ACC112 (cell line): Measurements from ENCODE around the gene CTBP1.

ENCODE experiments used
- H2AFZ ChIP-seq: fragments of 200-600 bp; sonication (generic); one replicate; pipeline ENCODE4 v1.6.0; 2017; ENCODE audit warnings: antibody characterized with exemption, low read length; ENCODE audit not compliant: unreplicated experiment
- H3K27ac ChIP-seq: fragments of 200-600 bp; sonication (generic); 2 replicates; pipeline ENCODE4 v1.5.1; 2014; ENCODE audit warnings: low read depth, mild to moderate bottlenecking, antibody characterized with exemption, low read length, moderate library complexity
- H3K27me3 ChIP-seq: fragments of 200-600 bp; sonication (generic); 2 replicates; pipeline ENCODE4 v1.6.1; 2014; ENCODE audit warnings: mild to moderate bottlenecking, antibody characterized with exemption, low read length, moderate library complexity, mixed read lengths; ENCODE audit not compliant: insufficient read depth
- H3K36me3 ChIP-seq: fragments of 200-600 bp; sonication (generic); 2 replicates; pipeline ENCODE4 v1.6.1; 2016; ENCODE audit warnings: mild to moderate bottlenecking, antibody characterized with exemption, low read length, moderate library complexity, mixed read lengths; ENCODE audit not compliant: insufficient read depth
- H3K4me1 ChIP-seq: fragments of 200-600 bp; sonication (generic); one replicate; pipeline ENCODE4 v1.6.1; 2016; ENCODE audit warnings: low read length, mixed read lengths; ENCODE audit not compliant: insufficient read depth, unreplicated experiment, control insufficient read depth
- H3K4me3 ChIP-seq: fragments of 200-600 bp; sonication (generic); 2 replicates; pipeline ENCODE4 v1.5.1; 2014; ENCODE audit warnings: mild to moderate bottlenecking, low read depth, low read length
- H3K79me2 ChIP-seq: fragments of 200-600 bp; sonication (generic); one replicate; pipeline ENCODE4 v1.6.0; 2016; ENCODE audit warnings: low read length; ENCODE audit not compliant: control insufficient read depth, unreplicated experiment, insufficient read depth

CTBP1 gene

DNA sequence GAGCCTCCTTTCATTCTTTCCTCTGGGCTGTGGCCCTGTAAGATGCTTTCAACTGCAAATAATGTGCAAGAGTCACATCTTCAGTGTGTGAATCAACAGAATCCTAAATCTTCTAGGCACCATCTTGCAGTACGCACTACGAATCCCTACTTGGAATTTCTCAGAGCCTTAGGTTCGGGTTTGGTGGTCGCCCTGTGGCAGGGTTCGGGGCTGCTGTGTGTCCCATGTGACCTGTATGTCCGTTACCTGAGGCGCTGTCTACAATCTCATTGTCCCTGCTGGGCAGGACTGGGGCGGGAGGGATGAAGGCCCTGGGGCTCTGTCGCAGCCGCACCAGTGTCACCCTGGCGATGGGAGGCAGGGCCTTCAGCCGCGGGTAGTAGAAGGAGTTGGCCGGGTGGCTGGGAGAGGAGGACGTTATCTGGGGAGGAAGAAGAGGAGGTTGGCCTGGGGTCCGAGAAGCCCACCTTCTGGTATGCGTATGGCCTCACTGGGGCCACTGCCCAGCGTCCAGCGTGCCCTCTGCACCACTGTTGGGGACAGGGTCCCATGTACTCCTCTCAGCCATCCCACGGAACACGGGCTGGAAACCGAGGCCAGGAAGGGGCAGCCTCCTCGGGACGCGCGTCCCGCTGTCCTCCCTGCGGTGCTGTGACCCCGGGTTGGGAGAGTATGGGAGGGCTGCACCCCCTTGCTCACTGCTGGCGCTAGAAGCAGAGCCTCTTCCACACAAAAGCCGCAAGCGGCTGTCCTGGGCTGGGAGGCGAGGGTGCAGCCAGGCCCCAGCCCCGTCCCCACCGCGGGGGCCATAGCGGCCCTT is 78.6 kb downstream of the CTBP1 start:
- Histone ChIP-seq H3K4me3 (no peak overlapping the region), H3K27me3 (peaks cover 8% of the 10 kb centered on the region; the same call in 1 of the 2 replicates)

GRCh38 chr4:1169691-1170096 is 79.2 kb downstream of the CTBP1 start:
- Histone ChIP-seq H3K36me3 (no peaks in the 10 kb centered on the region), H2AFZ (no peak overlapping the region), H3K79me2 (peaks cover 2% of the 10 kb centered on the region), H3K4me1 (no peaks in the 10 kb centered on the region), H3K4me3 (no peak overlapping the region), H3K27me3 (peaks cover 8% of the 10 kb centered on the region; the same call in 1 of the 2 replicates), H3K27ac (no peak overlapping the region)

More for the DNA sequence above, 78.6 kb downstream of the CTBP1 start:
- Histone ChIP-seq H2AFZ (no peak overlapping the region), H3K79me2 (peaks cover 2% of the 10 kb centered on the region), H3K27ac (no peak overlapping the region), H3K4me1 (no peaks in the 10 kb centered on the region), H3K36me3 (no peaks in the 10 kb centered on the region)

DNA sequence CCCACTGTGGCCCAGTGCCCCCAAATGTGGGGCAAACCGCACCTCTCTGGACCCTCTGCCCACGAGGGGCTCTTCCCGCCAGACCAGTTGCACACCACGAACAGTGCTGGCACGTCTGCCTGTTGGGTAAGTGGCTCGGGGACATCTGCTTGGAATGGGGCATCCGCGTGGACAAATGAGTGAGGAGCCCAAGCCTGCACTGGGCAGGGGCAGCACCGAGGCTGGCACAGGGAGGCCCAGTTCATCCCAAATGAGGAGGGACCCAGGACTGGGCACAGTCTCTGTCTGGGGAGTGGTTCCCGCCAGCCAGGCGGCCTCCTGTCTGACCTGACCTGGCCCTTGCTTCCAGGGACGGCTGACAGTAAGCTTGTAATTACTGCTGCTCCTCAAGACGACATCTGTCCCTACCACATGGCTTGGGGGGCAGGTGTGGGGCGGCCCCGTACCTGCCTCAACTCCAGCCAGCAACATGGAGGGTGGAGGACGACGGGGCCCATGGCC is 79.7 kb downstream of the CTBP1 start:
- Histone ChIP-seq H3K36me3 (no peaks in the 10 kb centered on the region), H3K4me3 (no peak overlapping the region), H2AFZ (no peak overlapping the region), H3K79me2 (peaks cover 5% of the 10 kb centered on the region), H3K27ac (no peak overlapping the region), H3K27me3 (peaks cover 8% of the 10 kb centered on the region; the same call in 1 of the 2 replicates), H3K4me1 (no peaks in the 10 kb centered on the region)

- Histone ChIP-seq H3K4me1 (no peaks in the 10 kb centered on the region), H2AFZ (no peak overlapping the region), H3K79me2 (peaks cover 10% of the 10 kb centered on the region), H3K27ac (no peak overlapping the region), H3K36me3 (no peaks in the 10 kb centered on the region), H3K4me3 (peak overlapping the region; percentile 68; the same call in 1 of the 2 replicates), H3K27me3 (peaks cover 8% of the 10 kb centered on the region; the same call in 1 of the 2 replicates)
Measured at GRCh38 chr4:1168191-1169101, 80.5 kb downstream of the CTBP1 start.

DNA sequence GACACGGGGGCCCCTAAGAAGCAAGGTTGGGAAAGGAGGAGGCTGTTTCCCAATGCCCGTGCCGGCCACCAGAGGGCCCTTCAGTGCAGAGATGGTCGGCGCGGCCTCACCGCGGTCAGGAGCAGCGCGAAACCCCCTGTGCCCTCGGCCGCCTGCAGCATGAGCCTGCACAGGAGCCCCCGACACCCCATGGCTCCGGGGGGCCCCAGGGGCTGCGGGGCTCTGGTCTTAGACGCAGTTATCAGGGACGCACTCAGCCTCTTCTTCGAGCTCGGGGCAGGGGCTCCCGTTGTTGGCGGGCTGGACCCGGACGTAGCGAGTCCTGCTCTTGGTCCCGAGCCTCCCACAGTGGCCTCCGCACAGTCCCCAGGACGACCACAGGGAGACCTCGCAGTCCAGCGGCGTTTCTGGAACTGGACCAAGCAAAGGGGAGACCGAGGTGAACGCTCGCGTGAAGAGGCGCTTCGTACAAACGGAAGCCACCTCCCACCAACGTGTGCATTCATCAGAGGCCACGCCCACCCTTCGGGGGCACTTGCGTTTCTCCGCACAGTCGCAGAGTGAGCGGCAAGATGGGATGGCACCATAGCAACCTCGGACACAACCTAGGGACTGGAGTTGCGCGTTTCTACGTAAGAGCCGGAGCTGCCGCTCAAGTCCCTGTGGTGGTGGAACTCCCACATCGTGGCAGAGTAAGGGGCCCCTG is 81.5 kb downstream of the CTBP1 start:
- Histone ChIP-seq H3K36me3 (no peaks in the 10 kb centered on the region), H3K27ac (no peak overlapping the region), H3K27me3 (peaks cover 8% of the 10 kb centered on the region; the same call in 1 of the 2 replicates), H3K79me2 (peaks cover 10% of the 10 kb centered on the region), H3K4me3 (peak overlapping the region; percentile 68), H3K4me1 (no peaks in the 10 kb centered on the region), H2AFZ (peak overlapping the region; percentile 23)

- Histone ChIP-seq H3K4me3 (no peak overlapping the region; the same call in 1 of the 2 replicates), H3K27ac (no peak overlapping the region), H2AFZ (no peak overlapping the region), H3K79me2 (peaks cover 10% of the 10 kb centered on the region), H3K4me1 (no peaks in the 10 kb centered on the region), H3K36me3 (no peaks in the 10 kb centered on the region), H3K27me3 (peaks cover 6% of the 10 kb centered on the region; the same call in 1 of the 2 replicates)
Measured at GRCh38 chr4:1166509-1167243, 82.3 kb downstream of the CTBP1 start.

DNA sequence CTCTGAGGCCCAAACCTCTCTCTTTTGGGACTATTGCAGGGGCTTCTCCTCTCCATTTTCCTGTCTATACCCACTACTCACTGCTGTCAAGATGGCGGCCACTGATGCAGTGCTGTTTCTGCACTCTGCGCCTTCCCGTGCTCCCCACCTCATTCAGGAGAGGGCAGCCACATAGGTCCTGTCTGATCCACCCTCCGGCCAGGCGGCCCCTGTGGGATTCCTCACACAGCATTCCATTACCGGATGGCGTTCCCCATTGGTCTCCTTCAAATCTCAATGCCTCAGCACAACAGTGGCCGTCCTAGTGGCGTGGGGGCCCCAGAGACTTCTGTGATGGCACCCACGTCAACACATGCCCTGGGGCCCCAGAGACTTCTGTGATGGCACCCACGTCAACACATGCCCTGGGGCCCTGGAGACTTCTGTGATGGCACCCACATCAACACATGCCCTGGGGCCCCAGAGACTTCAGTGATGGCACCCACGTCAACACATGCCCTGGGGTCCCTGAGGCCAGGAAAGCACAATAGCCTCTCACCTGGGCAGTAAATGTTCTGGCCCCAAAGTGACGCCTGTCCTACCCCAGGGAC is 83.9 kb downstream of the CTBP1 start:
- Histone ChIP-seq H3K36me3 (no peaks in the 10 kb centered on the region), H3K27me3 (no peaks in the 10 kb centered on the region), H3K27ac (no peak overlapping the region), H2AFZ (no peak overlapping the region), H3K4me1 (no peaks in the 10 kb centered on the region), H3K79me2 (peaks cover 10% of the 10 kb centered on the region), H3K4me3 (no peak overlapping the region)

- Histone ChIP-seq H3K4me1 (no peaks in the 10 kb centered on the region), H3K79me2 (peaks cover 10% of the 10 kb centered on the region), H3K27me3 (no peaks in the 10 kb centered on the region), H2AFZ (no peak overlapping the region), H3K4me3 (no peak overlapping the region), H3K27ac (no peak overlapping the region), H3K36me3 (no peaks in the 10 kb centered on the region)
Measured at GRCh38 chr4:1164444-1164843, 84.5 kb downstream of the CTBP1 start.

GRCh38 chr4:1164040-1164439 is 84.9 kb downstream of the CTBP1 start:
- H3K36me3 ChIP-seq: no peaks in the 10 kb centered on the region
- H2AFZ ChIP-seq: no peak overlapping the region
- no peak overlapping the region for H3K4me3 ChIP-seq
- H3K27ac ChIP-seq: no peak overlapping the region
- no peaks in the 10 kb centered on the region for H3K4me1 ChIP-seq
- peaks cover 14% of the 10 kb centered on the region for H3K79me2 ChIP-seq
- H3K27me3 ChIP-seq: no peaks in the 10 kb centered on the region
